OCI-LY1 (cell line): ENCODE measurements around the gene INO80B.

Experiments
- CTCF ChIP-seq: fragments of 200-600 bp; sonication (generic), shearing (Covaris generic); IDR thresholded peaks from 2 replicates; pipeline ENCODE4 v1.5.1; 2017; ENCODE audit warnings: mild to moderate bottlenecking, antibody characterized with exemption, low read length, moderate library complexity, mixed read lengths
- EZH2 ChIP-seq: fragments of 200-600 bp; sonication (generic), shearing (Covaris generic); IDR thresholded peaks from 2 replicates; pipeline ENCODE4 v1.8.0; 2017; ENCODE audit warnings: borderline replicate concordance, mixed run types, mild to moderate bottlenecking, antibody characterized with exemption, low read length, moderate library complexity, mixed read lengths

GRCh38 chr2:74450570-74451190, 4.2 kb upstream of the INO80B start:
- TF ChIP-seq CTCF (no peak), EZH2 (no peak)
